Measurements from ENCODE around the gene ARFIP2.

DNA sequence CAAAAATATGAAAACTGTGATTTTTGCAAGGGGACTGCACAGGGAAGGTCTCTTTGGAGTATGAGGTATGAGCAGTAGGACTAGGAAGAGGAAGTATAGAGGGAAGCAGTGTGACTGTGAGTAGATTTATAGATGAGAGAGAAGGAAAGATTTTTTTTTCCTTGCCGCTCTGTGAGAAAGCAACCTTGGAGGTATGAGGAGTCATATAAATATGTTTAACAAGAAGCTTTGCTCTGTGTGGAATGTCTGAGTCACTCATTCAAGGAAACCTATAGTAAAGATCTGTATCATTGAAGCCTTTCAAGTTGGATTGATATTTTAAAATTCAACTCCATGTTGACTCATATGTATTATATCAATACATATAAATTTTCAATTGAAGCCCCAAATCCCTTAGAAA lies 42.1 kb upstream of the ARFIP2 start:
- TF ChIP-seq, protein P1, sequence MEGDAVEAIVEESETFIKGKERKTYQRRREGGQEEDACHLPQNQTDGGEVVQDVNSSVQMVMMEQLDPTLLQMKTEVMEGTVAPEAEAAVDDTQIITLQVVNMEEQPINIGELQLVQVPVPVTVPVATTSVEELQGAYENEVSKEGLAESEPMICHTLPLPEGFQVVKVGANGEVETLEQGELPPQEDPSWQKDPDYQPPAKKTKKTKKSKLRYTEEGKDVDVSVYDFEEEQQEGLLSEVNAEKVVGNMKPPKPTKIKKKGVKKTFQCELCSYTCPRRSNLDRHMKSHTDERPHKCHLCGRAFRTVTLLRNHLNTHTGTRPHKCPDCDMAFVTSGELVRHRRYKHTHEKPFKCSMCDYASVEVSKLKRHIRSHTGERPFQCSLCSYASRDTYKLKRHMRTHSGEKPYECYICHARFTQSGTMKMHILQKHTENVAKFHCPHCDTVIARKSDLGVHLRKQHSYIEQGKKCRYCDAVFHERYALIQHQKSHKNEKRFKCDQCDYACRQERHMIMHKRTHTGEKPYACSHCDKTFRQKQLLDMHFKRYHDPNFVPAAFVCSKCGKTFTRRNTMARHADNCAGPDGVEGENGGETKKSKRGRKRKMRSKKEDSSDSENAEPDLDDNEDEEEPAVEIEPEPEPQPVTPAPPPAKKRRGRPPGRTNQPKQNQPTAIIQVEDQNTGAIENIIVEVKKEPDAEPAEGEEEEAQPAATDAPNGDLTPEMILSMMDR (IDR thresholded peaks at IDR 0.05), result no peak
- TF ChIP-seq POLR2A (IDR thresholded peaks at IDR 0.05), result no peak
- TF ChIP-seq POLR2AphosphoS5 (IDR thresholded peaks at IDR 0.05), result no peak
